ENCODE data around the gene SLC4A9.

- TF ChIP-seq CTCF (IDR thresholded peaks at IDR 0.05), result no peak
- TF ChIP-seq EZH2 (IDR thresholded peaks at IDR 0.05; ENCODE audit: borderline replicate concordance, insufficient read depth, low read depth, low read length, poor library complexity, severe bottlenecking), result no peak
Observed at GRCh38 chr5:140366589-140367255, 6.7 kb downstream of the SLC4A9 start.

All from B cell (primary cell).